HPDE6-E6E7 (cell line): Measurements from ENCODE around the gene TACC2.
"Not testable (repeated sequence)": the region's sequence is repeated elsewhere in the genome, so short reads cannot be mapped to it uniquely, and the experiment has no call there.

Source experiments
- DNase-seq: peaks from one replicate; pipeline ENCODE4 v3.0.0; 2011; ENCODE audit warnings: missing footprints; ENCODE audit errors: extremely low spot score

The TACC2 gene

DNA sequence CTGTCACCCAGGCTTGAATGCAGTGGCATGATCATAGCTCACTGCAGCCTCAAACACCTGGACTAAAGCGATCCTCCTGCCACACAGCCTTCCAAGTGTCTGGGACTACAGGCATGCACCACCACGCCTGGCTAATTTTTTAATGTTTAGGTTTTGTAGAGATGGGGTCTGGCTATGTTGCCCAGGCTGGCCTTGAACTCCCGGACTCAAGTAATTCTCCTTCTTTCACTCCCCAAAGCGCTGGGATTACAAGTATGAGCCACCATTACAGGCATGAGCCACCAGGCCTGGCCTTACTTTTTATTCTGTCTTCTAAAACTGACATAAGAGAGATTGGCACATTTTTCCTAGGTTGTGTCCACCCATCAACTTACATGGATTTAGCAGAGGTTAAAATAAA, 33.3 kb downstream of the TACC2 start:
- no peak for DNase-seq

DNA sequence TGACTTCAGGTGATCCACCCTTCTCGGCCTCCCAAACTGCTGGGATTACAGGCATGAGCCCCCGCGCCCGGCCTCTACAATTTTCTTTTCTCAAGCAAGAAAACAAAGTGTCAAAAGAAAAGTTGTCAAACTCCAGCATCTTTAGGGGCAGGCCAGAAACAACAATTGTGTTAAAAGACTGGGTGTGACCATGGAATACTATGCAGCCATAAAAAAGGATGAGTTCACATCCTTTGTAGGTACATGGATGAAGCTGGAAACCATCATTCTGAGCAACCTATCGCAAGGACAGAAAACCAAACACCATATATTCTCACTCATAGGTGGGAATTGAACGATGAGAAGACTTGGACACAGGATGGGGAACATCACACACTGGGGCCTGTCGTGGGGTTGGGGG, 34.3 kb downstream of the TACC2 start:
- DNase-seq = not testable (repeated sequence)

DNA sequence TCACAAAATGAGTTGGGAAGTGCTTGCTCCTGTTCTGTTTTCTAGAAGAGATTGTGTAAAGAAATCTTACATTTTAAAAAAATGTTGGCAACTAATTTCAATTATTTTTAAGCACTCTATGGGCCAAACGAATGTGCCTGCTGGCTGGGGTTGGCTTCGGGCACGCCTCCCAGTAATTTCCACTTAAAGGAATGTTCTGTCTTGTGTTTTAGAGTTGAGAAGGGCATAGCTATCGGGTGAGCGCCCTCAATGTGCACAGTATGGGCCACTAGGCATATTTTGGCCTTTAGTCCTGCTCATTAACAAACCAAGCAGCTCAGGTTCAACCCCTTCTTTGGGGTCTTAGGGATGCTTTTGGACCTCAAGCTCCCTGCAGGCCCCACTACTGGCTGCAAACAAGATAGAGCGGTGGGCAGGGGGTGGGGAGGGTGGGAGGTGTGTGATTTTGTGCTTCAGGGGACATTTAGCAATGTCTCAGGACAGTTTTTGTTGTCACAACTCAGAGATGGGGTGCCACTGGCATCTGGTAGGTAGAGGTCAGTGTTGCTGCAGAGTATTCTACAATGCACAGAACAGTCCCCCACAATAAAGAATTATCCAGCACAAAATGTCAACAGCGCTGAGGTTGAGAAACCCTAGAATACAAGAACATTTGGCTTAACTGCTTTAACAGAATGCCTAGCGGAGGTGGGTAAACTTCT, 40.7 kb downstream of the TACC2 start:
- no peak for DNase-seq

DNA sequence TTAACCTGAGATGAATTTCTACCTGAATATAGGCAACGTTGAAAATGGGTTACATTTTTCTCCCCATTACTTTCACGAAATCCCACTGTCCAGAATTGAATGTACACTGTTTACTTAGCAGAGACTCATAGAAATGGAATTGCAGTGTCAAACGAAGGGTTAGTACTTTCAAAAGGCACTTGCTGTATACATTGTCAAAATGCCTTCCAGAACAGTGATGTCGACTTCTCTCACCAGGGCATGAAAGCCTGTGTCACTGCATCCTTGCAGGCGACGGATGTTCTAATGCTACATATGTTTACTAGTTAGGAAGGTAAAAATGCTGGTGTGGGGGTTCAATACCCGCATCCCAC, 41.2 kb downstream of the TACC2 start:
- DNase-seq = no peak

DNA sequence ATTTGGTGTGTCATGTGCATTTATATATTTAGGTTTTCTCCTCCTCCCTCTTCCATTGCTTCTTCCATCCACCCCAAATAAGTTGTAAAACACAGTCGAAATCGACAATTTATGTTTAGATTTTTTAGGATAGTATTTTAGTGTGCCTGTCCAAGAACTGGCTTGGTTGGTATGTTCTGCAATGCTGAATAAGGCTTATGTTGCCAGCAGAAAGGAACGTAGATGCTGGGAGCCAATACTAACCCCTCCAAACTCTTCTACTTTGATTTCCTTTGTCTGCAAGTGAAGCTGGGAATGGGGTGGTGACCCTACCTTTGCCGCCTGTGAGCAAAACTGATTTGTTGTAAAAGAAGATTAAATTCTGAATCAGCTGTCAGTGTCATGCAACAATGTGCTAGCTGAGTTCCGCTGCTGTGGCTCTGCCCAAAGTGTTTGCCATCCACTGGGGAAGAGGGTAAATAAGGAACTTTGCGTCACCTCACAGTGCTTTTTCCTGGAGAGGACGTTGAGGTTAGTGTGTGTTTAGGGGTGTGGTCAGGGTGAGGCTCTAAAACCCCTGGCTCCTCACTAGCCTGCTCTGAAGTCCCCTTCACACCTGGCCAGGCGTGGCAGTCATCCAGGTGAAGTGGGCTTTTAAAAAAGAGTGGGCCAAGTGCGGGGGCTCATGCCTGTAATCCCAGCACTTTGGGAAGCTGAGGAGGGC, 44.4 kb downstream of the TACC2 start:
- DNase-seq = no peak

DNA sequence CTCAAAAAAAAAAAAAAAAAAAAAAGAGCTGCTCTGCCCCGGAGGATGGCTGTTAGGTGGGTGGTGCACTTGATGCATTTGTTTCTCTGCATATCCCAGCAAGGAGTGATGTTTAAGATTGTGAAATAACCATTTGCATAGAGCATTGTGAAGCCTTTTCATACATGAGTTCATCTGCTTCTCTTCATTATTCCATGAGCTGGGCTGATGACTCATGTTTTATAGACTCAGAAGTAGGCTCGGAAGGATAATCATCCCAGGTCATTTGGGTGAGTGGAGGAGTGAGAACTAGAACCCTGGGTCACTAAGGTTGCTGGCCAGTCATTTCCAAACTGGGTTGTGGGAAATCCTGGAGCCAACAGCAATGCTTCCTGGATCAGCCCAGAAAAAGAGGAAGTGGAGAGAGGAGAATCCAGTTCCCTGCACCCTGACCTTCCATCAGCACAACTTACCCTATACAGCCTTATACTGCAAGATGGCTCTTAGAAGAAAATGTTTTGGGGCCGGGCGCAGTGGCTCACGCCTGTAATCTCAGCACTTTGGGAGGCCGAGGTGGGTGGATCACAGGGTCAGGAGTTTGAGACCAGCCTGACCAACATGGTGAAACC, 45.3 kb downstream of the TACC2 start:
- DNase-seq = peak; percentile 44

DNA sequence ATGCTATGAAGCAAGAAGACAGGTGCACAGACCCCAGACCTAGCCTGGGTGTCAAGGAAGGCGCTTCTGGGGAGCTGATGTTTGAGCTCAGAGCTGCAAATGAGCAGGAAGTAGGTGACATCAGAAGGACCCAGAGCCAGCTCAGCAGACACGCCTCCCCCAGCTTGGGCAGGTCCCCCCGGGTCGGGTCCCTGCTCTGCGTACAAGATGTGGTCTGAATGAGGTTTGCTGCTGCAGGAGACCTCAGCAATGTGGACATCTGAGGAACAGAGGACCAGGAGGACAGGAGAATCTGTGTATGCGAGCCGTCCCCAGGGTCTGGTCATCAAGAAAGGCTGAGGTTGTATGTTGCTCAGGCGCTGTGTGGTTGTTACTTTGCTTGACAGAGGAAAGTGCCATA, 51.8 kb downstream of the TACC2 start:
- no peak for DNase-seq

DNA sequence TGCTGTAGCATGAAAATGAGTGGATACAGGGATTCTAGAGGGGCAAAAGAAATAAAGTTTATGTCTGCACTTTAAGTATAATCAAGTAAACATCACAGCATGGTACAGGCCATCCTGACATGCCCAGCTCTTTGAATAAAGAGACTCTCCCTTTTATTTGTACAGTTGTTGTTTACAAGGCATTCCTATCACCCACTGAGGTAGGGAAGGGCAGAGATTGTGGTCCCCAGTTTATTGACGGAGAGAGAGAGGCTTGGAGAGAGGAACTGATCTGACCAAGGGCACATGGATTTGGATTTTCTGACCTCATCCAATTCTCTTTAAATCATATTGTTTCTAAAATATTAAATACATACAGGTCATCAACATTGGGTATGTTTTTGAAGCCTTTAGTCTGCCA, 53.9 kb downstream of the TACC2 start:
- no peak for DNase-seq

DNA sequence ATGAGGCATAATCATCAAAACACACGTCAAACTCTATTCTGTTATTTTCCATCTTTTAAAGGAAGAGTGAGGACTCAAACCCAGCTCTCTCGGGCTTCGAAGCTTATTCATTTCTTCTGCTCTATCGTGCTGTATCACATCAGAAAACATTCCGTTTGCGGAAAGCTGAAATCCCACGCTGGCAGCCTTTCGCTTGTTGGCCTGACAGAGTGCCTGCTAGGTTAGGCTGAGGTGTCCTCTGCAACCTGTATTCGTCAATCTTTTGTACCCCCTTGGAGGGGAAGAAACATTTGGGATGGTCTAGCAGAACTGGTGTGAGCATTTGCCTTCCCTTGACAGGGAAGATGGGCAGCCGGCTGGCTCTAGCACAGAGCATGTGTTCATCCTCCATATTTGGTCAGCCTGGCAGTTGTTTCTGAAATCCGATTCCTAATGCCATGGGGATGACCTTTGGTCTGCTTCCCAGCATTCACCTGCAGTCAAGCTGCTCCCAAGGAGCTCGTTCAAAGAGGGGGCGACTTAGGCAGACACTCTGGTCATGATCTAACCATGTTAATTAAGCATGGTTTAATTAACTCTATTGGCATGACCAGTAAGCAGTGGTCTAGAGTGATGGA, 55.2 kb downstream of the TACC2 start:
- DNase-seq = no peak

DNA sequence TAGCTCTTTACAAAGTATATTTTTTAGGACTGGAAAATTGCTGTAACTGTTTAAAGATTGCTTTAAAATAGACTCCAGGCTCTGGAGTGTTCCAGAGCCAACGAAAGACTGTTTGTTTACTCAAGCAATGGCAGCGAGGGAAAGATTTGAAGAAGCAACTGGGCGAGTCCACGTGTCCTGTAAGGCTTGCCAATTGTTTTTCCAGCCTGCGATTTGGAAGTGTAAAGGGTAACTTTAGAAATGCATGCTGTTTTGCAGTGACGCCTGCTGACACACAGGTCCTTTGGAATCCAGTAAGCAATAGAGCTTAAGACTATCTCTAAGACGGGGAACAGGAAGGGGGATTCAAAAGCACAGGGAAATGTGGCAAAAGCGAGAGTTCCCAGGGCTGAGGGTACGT, 55.8 kb downstream of the TACC2 start:
- DNase-seq = no peak

DNA sequence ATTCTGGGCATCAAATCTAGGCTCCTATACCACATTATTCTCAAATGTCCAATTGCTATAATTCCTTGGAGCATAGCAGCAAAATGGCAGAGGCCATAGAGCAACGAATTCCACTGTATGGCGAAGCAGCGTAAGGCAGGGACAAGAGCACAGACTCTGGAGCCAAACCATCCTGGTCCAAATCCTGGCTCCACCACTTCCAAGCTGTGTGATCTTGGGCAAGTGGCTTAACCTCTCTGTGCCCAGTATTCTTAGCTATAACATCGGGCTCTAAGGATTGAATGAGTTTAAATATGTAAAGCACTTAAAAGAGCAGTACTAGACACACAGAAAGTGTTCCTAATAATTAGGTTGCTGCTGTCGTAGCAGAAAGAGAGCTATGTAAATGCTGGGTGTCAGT, 56.2 kb downstream of the TACC2 start:
- DNase-seq = no peak

DNA sequence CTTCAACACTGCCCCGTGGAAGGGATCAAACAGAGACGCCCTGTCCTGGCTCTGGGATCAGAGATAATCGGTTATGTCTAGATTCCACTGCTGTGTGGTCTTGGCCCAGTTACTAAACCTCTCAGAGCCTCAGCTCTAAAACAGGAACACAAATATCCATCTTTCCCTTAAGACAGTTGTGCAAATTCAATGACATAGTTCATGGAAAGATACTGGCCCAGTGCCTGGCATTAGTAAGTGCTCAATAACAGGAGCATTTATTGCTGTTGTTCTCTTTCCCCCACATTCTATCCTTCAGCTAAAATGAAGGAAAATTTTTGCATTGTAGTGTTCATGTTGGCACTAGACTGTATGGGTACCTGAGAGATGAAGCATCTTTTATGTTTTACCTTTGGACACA, 58.6 kb downstream of the TACC2 start:
- DNase-seq = no peak

DNA sequence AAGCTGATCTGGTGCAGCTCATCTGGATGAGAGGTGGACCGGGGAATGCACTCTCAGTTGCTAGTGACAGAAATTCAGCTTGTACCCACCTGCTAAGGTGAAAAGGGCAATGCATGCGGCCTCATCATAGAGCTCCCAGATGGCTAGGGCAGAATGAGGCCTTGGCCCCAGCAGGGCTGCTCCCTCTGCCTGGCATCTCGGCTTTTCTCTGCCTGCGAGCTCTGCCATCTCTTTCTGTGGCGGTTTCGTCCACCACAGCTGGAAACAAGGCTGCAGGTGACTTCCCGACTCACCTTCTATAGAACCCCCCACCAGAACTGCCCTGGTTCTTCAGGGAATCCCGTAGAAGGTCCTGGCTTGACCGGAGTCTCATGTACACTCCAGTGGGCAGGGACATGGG, 60.1 kb downstream of the TACC2 start:
- no peak for DNase-seq

DNA sequence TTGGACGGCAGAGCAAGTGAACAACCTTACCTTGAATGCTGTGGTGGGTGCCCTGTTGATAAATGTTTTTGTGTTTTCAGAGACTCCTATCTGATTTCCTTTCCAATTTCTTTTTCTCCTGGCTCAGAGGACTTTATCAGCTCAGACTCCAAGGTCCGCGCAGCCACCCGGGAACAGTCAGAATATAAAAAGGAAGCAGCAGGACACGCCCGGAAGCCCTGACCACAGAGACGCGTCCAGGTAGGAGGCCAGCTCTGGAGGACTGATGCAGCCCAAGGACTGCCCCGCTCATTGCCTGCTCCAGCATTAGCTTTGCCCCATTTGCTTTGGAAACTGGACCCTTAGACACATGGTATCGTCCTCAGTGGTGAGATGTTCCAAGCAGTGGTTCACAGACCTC, 61.3 kb downstream of the TACC2 start:
- no peak for DNase-seq

DNA sequence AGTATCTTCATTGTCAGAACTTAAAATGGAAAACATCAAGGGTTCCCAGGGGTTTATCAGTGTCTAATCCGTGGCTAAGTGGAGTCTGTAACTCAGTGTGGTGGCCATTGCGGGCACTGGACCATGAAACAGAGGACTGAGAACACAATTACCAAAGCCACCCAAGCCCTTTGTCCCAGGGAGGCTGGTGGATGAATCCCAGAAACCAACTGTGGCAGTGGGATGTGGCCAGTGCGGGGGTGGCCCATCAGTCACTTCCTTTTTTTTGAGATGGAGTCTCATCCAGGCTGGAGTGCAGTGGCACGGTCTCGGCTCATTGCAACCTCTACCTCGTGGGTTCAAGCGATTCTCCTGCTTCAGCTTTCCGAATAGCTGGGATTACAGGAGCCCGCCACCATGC, 61.8 kb downstream of the TACC2 start:
- no peak for DNase-seq

DNA sequence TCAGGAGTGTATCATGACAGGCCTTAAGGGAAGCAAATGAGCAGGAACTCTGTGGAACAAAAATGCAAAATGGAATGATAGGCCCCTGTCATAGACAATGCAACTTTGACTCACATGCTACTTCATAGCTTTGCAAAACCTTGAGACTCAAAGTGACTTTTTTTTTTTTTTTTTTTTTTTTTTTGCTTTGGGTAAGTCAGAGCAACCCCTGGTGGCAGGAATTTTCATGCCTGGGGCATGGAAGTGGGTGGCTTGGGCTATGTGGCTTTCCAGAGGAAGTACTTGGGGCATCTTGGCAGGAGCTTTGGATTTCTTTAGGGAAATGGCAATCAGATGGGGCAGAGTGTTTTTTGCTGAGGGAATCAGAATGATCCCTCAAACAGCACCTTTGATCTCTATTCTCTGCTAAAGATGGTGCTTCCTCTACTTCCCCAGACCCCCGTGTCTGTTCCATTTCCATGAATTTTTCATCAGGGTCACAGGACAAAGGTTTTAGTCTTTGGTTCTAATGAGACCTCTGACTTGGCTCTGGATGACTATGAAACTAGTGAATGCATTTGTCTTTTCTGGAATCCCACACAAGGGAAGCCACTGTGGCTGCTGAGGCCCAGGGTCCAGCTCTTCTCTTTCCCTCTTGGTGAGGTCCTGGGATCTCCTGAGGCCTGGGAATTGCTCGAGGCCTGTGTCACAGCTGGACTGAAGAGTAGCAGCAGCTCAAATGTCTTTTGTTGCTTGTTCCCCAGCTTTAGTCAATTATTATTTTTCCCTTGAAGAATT, 62.8 kb downstream of the TACC2 start:
- no peak for DNase-seq

DNA sequence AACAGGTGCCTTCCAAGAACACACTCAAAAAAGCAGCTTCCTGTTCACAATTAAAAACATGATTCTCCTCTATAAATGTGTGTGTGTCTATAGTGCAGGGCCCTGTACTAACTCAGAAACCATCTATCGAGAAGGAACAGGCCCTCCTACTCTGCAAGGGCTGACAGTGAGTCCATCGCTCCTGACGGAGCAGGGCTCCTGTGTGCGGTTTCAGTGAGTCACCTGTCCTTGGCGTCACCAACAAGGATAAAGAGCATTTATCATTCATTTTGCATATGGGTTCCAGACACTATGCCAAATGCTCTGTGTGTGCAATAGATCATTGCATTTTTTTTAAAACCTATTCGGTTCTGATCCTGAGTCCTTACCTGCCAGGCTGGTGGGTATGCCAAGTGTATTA, 63.7 kb downstream of the TACC2 start:
- no peak for DNase-seq

DNA sequence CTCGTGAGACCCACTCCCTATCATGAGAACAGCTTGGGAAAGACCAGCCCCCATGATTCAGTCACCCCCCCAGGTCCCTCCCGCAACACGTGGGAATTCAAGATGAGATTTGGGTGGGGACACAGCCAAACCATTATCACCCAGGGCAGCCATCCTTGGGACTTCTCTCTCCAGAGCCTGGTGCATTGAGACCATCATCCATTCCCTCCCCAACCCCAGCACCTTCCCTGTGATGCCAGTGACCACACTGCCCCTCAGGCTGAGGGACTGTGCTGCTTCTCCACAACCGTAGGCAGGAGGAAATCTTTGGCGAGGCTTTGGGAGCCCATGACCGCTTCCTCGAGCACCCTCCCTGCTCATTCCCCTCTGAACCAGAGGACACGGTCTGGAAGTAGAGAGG, 64.4 kb downstream of the TACC2 start:
- DNase-seq = no peak

DNA sequence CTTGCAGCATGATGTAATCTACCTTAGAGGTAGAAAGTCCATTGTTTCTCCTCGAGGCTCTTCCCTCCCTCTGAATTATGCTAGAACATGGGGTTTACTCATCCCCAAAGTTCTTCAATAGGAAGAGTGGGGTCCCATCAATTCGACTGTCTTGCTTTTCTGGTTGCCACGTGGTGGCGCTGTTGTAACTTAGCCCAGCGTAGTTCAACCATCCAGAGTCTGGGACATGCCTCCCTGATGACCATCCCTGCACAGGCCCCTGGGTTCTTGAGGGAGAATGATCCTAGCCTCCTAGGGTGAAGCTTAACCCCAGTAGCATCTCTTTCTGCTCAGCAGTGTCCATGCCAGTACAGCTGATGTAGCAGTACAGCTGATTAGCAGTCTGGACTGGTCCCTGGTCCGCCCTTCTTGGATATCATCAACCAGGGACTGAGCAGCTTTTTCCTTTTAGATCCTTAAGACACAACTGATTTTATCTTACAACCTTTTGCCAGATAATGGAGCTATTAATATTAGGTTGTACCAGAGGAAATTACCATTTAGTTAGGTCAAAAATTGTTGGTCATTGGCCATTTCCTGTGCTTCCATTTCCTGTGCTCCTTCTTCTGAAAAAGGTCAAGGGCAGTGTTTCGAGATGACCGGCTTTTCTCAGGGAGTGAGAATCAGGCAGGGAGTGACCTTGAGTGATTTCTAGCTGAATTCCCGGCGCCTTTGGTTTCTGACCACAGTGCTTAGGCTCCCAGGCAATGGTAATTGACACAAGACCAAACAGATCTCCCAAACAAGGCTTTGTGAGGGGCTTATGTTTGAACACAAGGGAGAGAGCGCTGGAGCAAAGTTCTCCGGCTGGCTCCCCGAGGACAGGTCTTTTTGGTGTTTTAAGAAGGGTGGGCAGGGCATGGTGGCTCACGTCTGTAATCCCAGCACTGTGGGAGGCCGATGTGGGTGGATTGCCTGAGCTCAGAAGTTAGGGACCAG, 65.4 kb downstream of the TACC2 start:
- DNase-seq = peak; percentile 53

DNA sequence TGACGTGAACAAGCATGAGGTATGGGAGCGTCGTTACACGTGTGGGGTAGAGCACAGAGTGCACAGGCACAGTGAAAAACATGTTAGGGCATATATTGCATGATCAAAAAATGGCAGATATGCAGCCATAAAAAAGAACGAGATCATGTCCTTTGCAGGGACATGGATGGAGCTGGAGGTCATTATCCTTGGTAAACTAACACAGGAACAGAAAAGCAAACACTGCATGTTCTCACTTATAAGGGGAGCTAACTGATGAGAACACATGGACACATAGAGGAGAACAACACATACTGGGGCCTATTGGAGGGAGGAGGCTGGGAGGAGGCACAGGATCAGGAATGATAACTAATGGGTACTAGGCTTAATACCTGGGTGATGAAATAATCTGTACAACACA, 66.3 kb downstream of the TACC2 start:
- DNase-seq = no peak
